Kidney (tissue), 14 donors: ENCODE results near the gene MYO16. TPM values are rescaled to one million over a fixed set of nuclear protein-coding genes. Genes with fewer than 3 reads are reported as not detected.
"Not testable (repeated sequence)": the region's sequence is repeated elsewhere in the genome, so short reads cannot be mapped to it uniquely, and the experiment has no call there.

ENCODE experiments used
- DNase-seq, 5 donors: peaks; one replicate each; pipeline ENCODE4 v3.0.0-alpha.2; 2013 to 2020
- FAIRE-seq: peaks from 2 replicates; lab custom pipeline; 2012; peaks lifted over from hg19 to GRCh38; lab: Jason Lieb, UNC
- H3K27ac ChIP-seq, 2 donors: one replicate each; pipeline ENCODE4 v1.7.0; 2013; ENCODE audit warnings: low read depth in 2 of 2, low read length in 2 of 2, inconsistent platforms in 1 of 2
- H3K27me3 ChIP-seq: one replicate; pipeline ENCODE4 v1.7.1; 2013; ENCODE audit warnings: low read length, inconsistent platforms; ENCODE audit not compliant: control insufficient read depth, insufficient read depth
- H3K36me3 ChIP-seq, 3 donors: one replicate each; pipeline versions ENCODE4 v1.7.0 to v1.7.1; 2013; ENCODE audit warnings: low read length in 3 of 3, control low read depth in 1 of 3, inconsistent platforms in 1 of 3; ENCODE audit not compliant: insufficient read depth in 3 of 3, control insufficient read depth in 2 of 3
- H3K4me1 ChIP-seq, 3 donors: one replicate each; pipeline versions ENCODE4 v1.7.0 to v1.7.1; 2013; ENCODE audit warnings: low read length in 3 of 3, inconsistent platforms in 1 of 3, low read depth in 1 of 3; ENCODE audit not compliant: control insufficient read depth in 2 of 3, insufficient read depth in 2 of 3
- H3K4me3 ChIP-seq, 3 donors: one replicate each; pipeline versions ENCODE4 v1.7.0 to v1.8.1; 2013; ENCODE audit warnings: low read length in 3 of 3, control low read depth in 1 of 3, inconsistent platforms in 1 of 3
- H3K9ac ChIP-seq, 3 donors: one replicate each; pipeline versions ENCODE4 v1.7.0 to v1.7.1; 2013; ENCODE audit warnings: low read length in 3 of 3, control low read depth in 1 of 3, inconsistent platforms in 1 of 3
- H3K9me3 ChIP-seq, 3 donors: one replicate each; pipeline versions ENCODE4 v1.7.0 to v1.7.1; 2013; ENCODE audit warnings: low read length in 3 of 3, control low read depth in 1 of 3, inconsistent platforms in 1 of 3; ENCODE audit not compliant: control insufficient read depth in 2 of 3, insufficient read depth in 1 of 3
- CTCF ChIP-seq: IDR thresholded peaks from 3 replicates; pipeline ENCODE4 v1.5.1; 2012; ENCODE audit warnings: mild to moderate bottlenecking, moderate library complexity, borderline replicate concordance; ENCODE audit not compliant: insufficient read depth; ENCODE audit errors: extremely low read depth
- intact Hi-C: fragments of 100-400 bp; cut with DNase I; formaldehyde crosslinking; loops from one replicate; pipeline ENCODE4 v1.11.1; 2022
- polyA plus RNA-seq: library from polyadenylated mRNA; stranded (reverse); fragments of 350-450 nt; fragmentation: Illumina TruSeq; extraction: RNeasy Lipid Tissue Mini Kit (QIAGEN cat#74804); gene quantifications from one replicate; pipeline ENCODE4 v1.2.3, GENCODE V29; 2014; ENCODE audit warnings: low read depth, low replicate concordance; ENCODE audit not compliant: insufficient read depth
- total RNA-seq: library from RNA; stranded (reverse); fragmentation: NEBNext Ultra II Directional; extraction: Animal tissue kit (Norgen Biotek cat#: 25700); gene quantifications from one replicate; pipeline ENCODE4 v1.2.1, GENCODE V29; 2021
- donor health status: control.
- donor health status: control.
- donor health status: control.
- donor health status: control.
- donor health status: control.
- donor health status: DM: yes; HTN: yes; CAD: no.
- donor health status: Normal renal cell carcinoma (clear cell type).

Gene MYO16
- total and polyA plus RNA-seq, 2 donors from 2014 or later, result 0.22 to 0.43 TPM

GRCh38 chr13:108902405-108903155 lies 273.2 kb downstream of the MYO16 start:
- Histone ChIP-seq H3K27ac (no peak overlapping the region), H3K27me3 (no peaks in the 10 kb centered on the region), H3K36me3 (no peaks in the 10 kb centered on the region), H3K9ac (no peak overlapping the region), H3K4me1 (no peaks in the 10 kb centered on the region), H3K9me3 (no peaks in the 10 kb centered on the region), H3K4me3 (no peak overlapping the region)
- no peak for FAIRE-seq
- no peak for DNase-seq
- no peak for TF ChIP-seq CTCF
- intact Hi-C loops, result no loop called here

GRCh38 chr13:108903613-108904012 lies 274.2 kb downstream of the MYO16 start:
- Histone ChIP-seq H3K36me3 (no peaks in the 10 kb centered on the region), H3K9ac (no peak overlapping the region), H3K27me3 (no peaks in the 10 kb centered on the region), H3K27ac (no peak overlapping the region), H3K4me3 (no peak overlapping the region), H3K4me1 (no peaks in the 10 kb centered on the region), H3K9me3 (no peaks in the 10 kb centered on the region)
- TF ChIP-seq CTCF, result no peak
- DNase-seq, result no peak
- no peak for FAIRE-seq
- intact Hi-C loops, result no loop called here

GRCh38 chr13:108911807-108912206 lies 282.4 kb downstream of the MYO16 start:
- Histone ChIP-seq H3K4me1 (peaks cover 0 to 7% (median 0%) of the 10 kb centered on the region in 3 donors), H3K9ac (no peak overlapping the region), H3K27me3 (no peaks in the 10 kb centered on the region), H3K4me3 (no peak overlapping the region), H3K27ac (no peak overlapping the region), H3K9me3 (no peaks in the 10 kb centered on the region), H3K36me3 (no peaks in the 10 kb centered on the region)
- FAIRE-seq (no peak), DNase-seq (no peak)
- intact Hi-C loops, result no loop called here
- TF ChIP-seq CTCF, result no peak

GRCh38 chr13:108913731-108914130 lies 284.3 kb downstream of the MYO16 start:
- H3K9me3 ChIP-seq, H3K9ac ChIP-seq, H3K27ac ChIP-seq, DNase-seq, H3K36me3 ChIP-seq, FAIRE-seq, intact Hi-C loops, H3K4me3 ChIP-seq, H3K4me1 ChIP-seq, H3K27me3 ChIP-seq: not testable (repeated sequence)
